NT2/D1 (cell line): Measurements from ENCODE around the gene ABR.

Experiments used
- SUZ12 ChIP-seq: IDR thresholded peaks from 2 replicates; pipeline ENCODE4 v1.6.1; 2011; ENCODE audit not compliant: insufficient read length, insufficient read depth; ENCODE audit errors: extremely low read depth
- YY1 ChIP-seq: IDR thresholded peaks from 2 replicates; pipeline ENCODE4 v1.6.1; 2011; ENCODE audit not compliant: insufficient read length, insufficient read depth
- ZNF274 ChIP-seq: IDR thresholded peaks from 2 replicates; pipeline ENCODE4 v1.6.1; 2011; ENCODE audit warnings: mild to moderate bottlenecking, low read depth, low read length

GRCh38 chr17:1201132-1201702, 21.4 kb upstream of the ABR start:
- TF ChIP-seq SUZ12 (no peak), ZNF274 (no peak), YY1 (no peak)
